HEK293 (cell line): ENCODE measurements around the gene CYP27B1.

Source experiments
- CTCF ChIA-PET: fragments of 350-600 bp; formaldehyde crosslinking; extraction: SDS; loops from one replicate; lab custom pipeline; 2021; ENCODE audit warnings: antibody characterized with exemption; lab: Yijun Ruan, JAX
- POLR2A ChIA-PET: fragments of 300-600 bp; formaldehyde crosslinking; extraction: SDS; loops from one replicate; lab custom pipeline; 2020; ENCODE audit warnings: antibody characterized with exemption, inconsistent platforms; lab: Yijun Ruan, JAX
- H3K27ac ChIP-seq: fragments of 200-500 bp; sonication (Bioruptor generic); 2 replicates; pipeline ENCODE4 v1.5.1; 2014; ENCODE audit warnings: low read depth, low read length, control low read depth, inconsistent platforms; ENCODE audit errors: extremely low read depth
- H3K36me3 ChIP-seq, 2 experiments: fragments of 200-500 bp in 1 of 2; sonication (Bioruptor generic) in 1 of 2; 1 replicate in 1 of 2; 2 replicates in 1 of 2; pipeline ENCODE4 v1.5.1; 2014 to 2017; ENCODE audit warnings: inconsistent platforms in 2 of 2, low read length in 2 of 2; ENCODE audit not compliant: control insufficient read depth in 2 of 2, insufficient read depth in 1 of 2
- H3K4me1 ChIP-seq: fragments of 200-500 bp; sonication (Bioruptor generic); 2 replicates; pipeline ENCODE4 v1.5.1; 2014; ENCODE audit warnings: mild to moderate bottlenecking, low read length, inconsistent platforms; ENCODE audit not compliant: control insufficient read depth, insufficient read depth
- H3K4me3 ChIP-seq: 2 replicates; pipeline ENCODE4 v1.5.1; 2011; ENCODE audit warnings: low read depth, mild to moderate bottlenecking, control low read depth, low read length, moderate library complexity
- H3K9me3 ChIP-seq: fragments of 200-500 bp; sonication (Bioruptor generic); 2 replicates; pipeline ENCODE4 v1.5.1; 2014; ENCODE audit warnings: low read depth, low read length, inconsistent platforms; ENCODE audit not compliant: control insufficient read depth, insufficient read depth
- BCL6B ChIP-seq: fragments of 450-650 bp; formaldehyde crosslinking; IDR thresholded peaks from 2 replicates; pipeline ENCODE4 v1.5.1; 2017; ENCODE audit warnings: missing biosample characterization, missing genetic modification characterization
- ELK4 ChIP-seq: IDR thresholded peaks from 2 replicates; pipeline ENCODE4 v1.6.1; 2011; ENCODE audit warnings: mild to moderate bottlenecking, low read depth, low read length, borderline replicate concordance
- GLIS1 ChIP-seq: fragments of 450-650 bp; formaldehyde crosslinking; IDR thresholded peaks from 2 replicates; pipeline ENCODE4 v1.5.1; 2016; ENCODE audit warnings: missing biosample characterization, missing genetic modification characterization
- KLF1 ChIP-seq: fragments of 450-650 bp; formaldehyde crosslinking; IDR thresholded peaks from 2 replicates; pipeline ENCODE4 v1.5.1; 2016; ENCODE audit warnings: missing biosample characterization, missing genetic modification characterization
- KLF8 ChIP-seq: fragments of 450-650 bp; formaldehyde crosslinking; IDR thresholded peaks from 2 replicates; pipeline ENCODE4 v1.5.1; 2016; ENCODE audit warnings: missing biosample characterization, missing genetic modification characterization
- TRIM28 ChIP-seq: IDR thresholded peaks from 2 replicates; pipeline ENCODE4 v1.6.1; 2011; ENCODE audit warnings: low read length, control low read depth, borderline replicate concordance
- ZBTB21 ChIP-seq: fragments of 450-650 bp; formaldehyde crosslinking; IDR thresholded peaks from 2 replicates; pipeline ENCODE4 v1.5.1; 2017; ENCODE audit warnings: missing biosample characterization, missing genetic modification characterization
- ZBTB48 ChIP-seq: fragments of 450-650 bp; formaldehyde crosslinking; IDR thresholded peaks from 2 replicates; pipeline ENCODE4 v1.5.1; 2016; ENCODE audit warnings: missing biosample characterization, missing genetic modification characterization
- ZNF121 ChIP-seq: fragments of 450-650 bp; formaldehyde crosslinking; IDR thresholded peaks from 2 replicates; pipeline ENCODE4 v1.5.1; 2016; ENCODE audit warnings: missing biosample characterization, missing genetic modification characterization
- ZNF138 ChIP-seq: fragments of 450-650 bp; formaldehyde crosslinking; IDR thresholded peaks from 2 replicates; pipeline ENCODE4 v1.5.1; 2016; ENCODE audit warnings: missing biosample characterization, missing genetic modification characterization, borderline replicate concordance
- ZNF157 ChIP-seq: fragments of 450-650 bp; formaldehyde crosslinking; IDR thresholded peaks from 2 replicates; pipeline ENCODE4 v1.5.1; 2016; ENCODE audit warnings: missing biosample characterization, missing genetic modification characterization
- ZNF16 ChIP-seq: fragments of 450-650 bp; formaldehyde crosslinking; IDR thresholded peaks from 2 replicates; pipeline ENCODE4 v1.5.1; 2016; ENCODE audit warnings: low read depth, missing biosample characterization, missing genetic modification characterization
- ZNF26 ChIP-seq: fragments of 450-650 bp; formaldehyde crosslinking; IDR thresholded peaks from 2 replicates; pipeline ENCODE4 v1.5.1; 2016; ENCODE audit warnings: missing biosample characterization, missing genetic modification characterization
- ZNF274 ChIP-seq, 2 experiments: fragments of 200-500 bp in 1 of 2; fragments of 450-650 bp in 1 of 2; sonication (Bioruptor generic) in 1 of 2; formaldehyde crosslinking in 1 of 2; IDR thresholded peaks; 2 replicates each; pipeline versions ENCODE4 v1.5.1 to v1.6.1; 2014 to 2016; ENCODE audit warnings: borderline replicate concordance in 1 of 2, inconsistent platforms in 1 of 2, low read length in 1 of 2, missing biosample characterization in 1 of 2, missing genetic modification characterization in 1 of 2
- ZNF302 ChIP-seq: fragments of 450-650 bp; formaldehyde crosslinking; IDR thresholded peaks from 2 replicates; pipeline ENCODE4 v1.5.1; 2016; ENCODE audit warnings: missing biosample characterization, missing genetic modification characterization, low read depth
- ZNF354C ChIP-seq: fragments of 450-650 bp; formaldehyde crosslinking; IDR thresholded peaks from 2 replicates; pipeline ENCODE4 v1.5.1; 2016; ENCODE audit warnings: missing biosample characterization, missing genetic modification characterization, low read depth, borderline replicate concordance
- ZNF366 ChIP-seq: fragments of 450-650 bp; formaldehyde crosslinking; conservative IDR thresholded peaks from 2 replicates; pipeline ENCODE4 v1.5.1; 2016; ENCODE audit warnings: missing biosample characterization, missing genetic modification characterization
- ZNF48 ChIP-seq: fragments of 450-650 bp; formaldehyde crosslinking; IDR thresholded peaks from 2 replicates; pipeline ENCODE4 v1.5.1; 2016; ENCODE audit warnings: missing biosample characterization, missing genetic modification characterization
- ZNF623 ChIP-seq: fragments of 450-650 bp; formaldehyde crosslinking; IDR thresholded peaks from 2 replicates; pipeline ENCODE4 v1.5.1; 2016; ENCODE audit warnings: missing biosample characterization, missing genetic modification characterization
- ZNF658 ChIP-seq: fragments of 450-650 bp; formaldehyde crosslinking; IDR thresholded peaks from 2 replicates; pipeline ENCODE4; 2016; ENCODE audit warnings: missing biosample characterization, missing genetic modification characterization
- ZNF768 ChIP-seq: fragments of 450-650 bp; formaldehyde crosslinking; IDR thresholded peaks from 2 replicates; pipeline ENCODE4 v1.5.1; 2018; ENCODE audit warnings: missing biosample characterization, mild to moderate bottlenecking, missing genetic modification characterization
- ZNF777 ChIP-seq: fragments of 450-650 bp; formaldehyde crosslinking; IDR thresholded peaks from 2 replicates; pipeline ENCODE4 v1.5.1; 2017; ENCODE audit warnings: missing biosample characterization, missing genetic modification characterization, borderline replicate concordance
- ZSCAN18 ChIP-seq: fragments of 450-650 bp; formaldehyde crosslinking; IDR thresholded peaks from 2 replicates; pipeline ENCODE4 v1.5.1; 2016; ENCODE audit warnings: missing biosample characterization, missing genetic modification characterization
- TF ChIP-seq, protein P1 (sequence below): fragments of 450-650 bp; formaldehyde crosslinking; IDR thresholded peaks from 2 replicates; pipeline ENCODE4 v1.5.1; 2017; ENCODE audit warnings: missing biosample characterization, missing genetic modification characterization
- TF ChIP-seq, protein P2 (sequence below): fragments of 450-650 bp; formaldehyde crosslinking; IDR thresholded peaks from 2 replicates; pipeline ENCODE4 v1.5.1; 2017; ENCODE audit warnings: missing biosample characterization, missing genetic modification characterization

Gene CYP27B1

GRCh38 chr12:57802607-57803006, 35.7 kb upstream of the CYP27B1 start:
- TF ChIP-seq ZNF157 (tag by site-specific recombination): peak; percentile 47
- TF ChIP-seq ZNF121 (tag by site-specific recombination): no peak
- TF ChIP-seq ZNF26 (tag by site-specific recombination): no peak
- TF ChIP-seq ZNF623 (tag by site-specific recombination): no peak
- TF ChIP-seq ZSCAN18 (tag by site-specific recombination): no peak
- TF ChIP-seq KLF1: no peak
- no peak for TF ChIP-seq ELK4
- peak; percentile 49; the same call in 1 of the 2 replicates for TF ChIP-seq ZNF366
- TF ChIP-seq BCL6B (tag by site-specific recombination): peak; percentile 16; the same call in 1 of the 2 replicates
- no peaks in the 10 kb centered on the region for H3K9me3 ChIP-seq
- POLR2A ChIA-PET: interaction anchor here (1.2 kb wide), 1 partner anchor 19 kb away, joined by 4 read pairs; no protein-coding TSS in a partner anchor
- CTCF ChIA-PET: interaction anchor here (0.6 to 3.1 kb wide), 24 partner anchors 9 to 1611 kb away, joined by 3 to 27 read pairs (median 4); partner anchors contain the start of genes AVIL and TSFM
- no peak overlapping the region for H3K4me3 ChIP-seq
- H3K4me1 ChIP-seq: no peaks in the 10 kb centered on the region
- no peak overlapping the region for H3K27ac ChIP-seq
- H3K36me3 ChIP-seq: peaks cover 8 to 59% of the 10 kb centered on the region in 2 experiments; a peak in 2 of 3 replicates

DNA sequence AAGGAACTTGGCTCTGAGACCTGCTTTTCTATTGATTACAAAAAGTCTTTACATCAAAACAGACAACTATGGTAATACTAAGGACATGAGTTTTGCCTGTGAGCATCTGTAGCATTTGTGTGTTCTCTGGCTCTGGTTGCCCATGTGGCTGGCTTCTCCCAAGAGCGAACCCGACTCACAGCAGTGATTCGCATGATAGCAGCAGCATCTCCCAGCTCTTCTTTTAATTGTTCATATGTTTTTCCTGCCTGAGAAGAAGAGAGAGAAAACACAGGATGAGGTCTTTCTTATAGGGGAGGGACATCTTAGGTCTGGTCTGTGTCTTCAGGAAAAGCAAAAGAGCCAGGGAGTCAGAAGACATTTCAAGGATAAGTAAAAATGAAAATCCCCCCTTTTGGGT, 34.1 kb upstream of the CYP27B1 start:
- no peaks in the 10 kb centered on the region for H3K4me1 ChIP-seq
- POLR2A ChIA-PET: no interaction called here
- CTCF ChIA-PET: interaction anchor here (0.6 to 3.1 kb wide), 6 partner anchors 9 to 104 kb away, joined by 3 to 27 read pairs (median 4); partner anchors contain the start of gene AVIL
- TF ChIP-seq TRIM28 (no peak), ZBTB48 (no peak), ZNF777 (no peak), ZNF274 (IDR thresholded peaks at IDR 0.05; ENCODE audit: low read length) (no peak), ZNF274 (tag by site-specific recombination; IDR thresholded peaks at IDR 0.05; ENCODE audit: borderline replicate concordance) (no peak), KLF8 (tag by site-specific recombination) (no peak), ZNF138 (tag by site-specific recombination) (no peak), ZBTB21 (tag by site-specific recombination) (no peak), GLIS1 (tag by site-specific recombination) (no peak), ZSCAN18 (tag by site-specific recombination) (no peak), ZNF16 (tag by site-specific recombination) (no peak), ZNF48 (no peak), ZNF354C (tag by site-specific recombination) (no peak), ZNF768 (tag by site-specific recombination) (no peak), ZNF302 (no peak), ZNF658 (tag by site-specific recombination) (no peak)
- TF ChIP-seq, protein P1, sequence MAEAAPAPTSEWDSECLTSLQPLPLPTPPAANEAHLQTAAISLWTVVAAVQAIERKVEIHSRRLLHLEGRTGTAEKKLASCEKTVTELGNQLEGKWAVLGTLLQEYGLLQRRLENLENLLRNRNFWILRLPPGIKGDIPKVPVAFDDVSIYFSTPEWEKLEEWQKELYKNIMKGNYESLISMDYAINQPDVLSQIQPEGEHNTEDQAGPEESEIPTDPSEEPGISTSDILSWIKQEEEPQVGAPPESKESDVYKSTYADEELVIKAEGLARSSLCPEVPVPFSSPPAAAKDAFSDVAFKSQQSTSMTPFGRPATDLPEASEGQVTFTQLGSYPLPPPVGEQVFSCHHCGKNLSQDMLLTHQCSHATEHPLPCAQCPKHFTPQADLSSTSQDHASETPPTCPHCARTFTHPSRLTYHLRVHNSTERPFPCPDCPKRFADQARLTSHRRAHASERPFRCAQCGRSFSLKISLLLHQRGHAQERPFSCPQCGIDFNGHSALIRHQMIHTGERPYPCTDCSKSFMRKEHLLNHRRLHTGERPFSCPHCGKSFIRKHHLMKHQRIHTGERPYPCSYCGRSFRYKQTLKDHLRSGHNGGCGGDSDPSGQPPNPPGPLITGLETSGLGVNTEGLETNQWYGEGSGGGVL (tag by site-specific recombination): no peak
- TF ChIP-seq, protein P2, sequence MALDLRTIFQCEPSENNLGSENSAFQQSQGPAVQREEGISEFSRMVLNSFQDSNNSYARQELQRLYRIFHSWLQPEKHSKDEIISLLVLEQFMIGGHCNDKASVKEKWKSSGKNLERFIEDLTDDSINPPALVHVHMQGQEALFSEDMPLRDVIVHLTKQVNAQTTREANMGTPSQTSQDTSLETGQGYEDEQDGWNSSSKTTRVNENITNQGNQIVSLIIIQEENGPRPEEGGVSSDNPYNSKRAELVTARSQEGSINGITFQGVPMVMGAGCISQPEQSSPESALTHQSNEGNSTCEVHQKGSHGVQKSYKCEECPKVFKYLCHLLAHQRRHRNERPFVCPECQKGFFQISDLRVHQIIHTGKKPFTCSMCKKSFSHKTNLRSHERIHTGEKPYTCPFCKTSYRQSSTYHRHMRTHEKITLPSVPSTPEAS (tag by site-specific recombination): no peak

More for the DNA sequence above, 34.1 kb upstream of the CYP27B1 start:
- Histone ChIP-seq H3K27ac (no peak overlapping the region), H3K36me3 (peaks cover 16 to 60% of the 10 kb centered on the region in 2 experiments), H3K9me3 (no peaks in the 10 kb centered on the region), H3K4me3 (no peak overlapping the region)
